Fibroblast of the conjunctiva (primary cell): ENCODE data around the gene KCNE3.

Experiments used
- DNase-seq: peaks from one replicate; pipeline ENCODE4 v3.0.0-alpha.2; 2010; ENCODE audit warnings: low read depth

Gene KCNE3

GRCh38 chr11:74471668-74472429 is 4.5 kb upstream of the KCNE3 start:
- DNase-seq: no peak

- DNase-seq: no peak
Observed at GRCh38 chr11:74471037-74471436, 3.7 kb upstream of the KCNE3 start.

GRCh38 chr11:74470526-74470925 is 3.2 kb upstream of the KCNE3 start:
- DNase-seq: no peak

- DNase-seq: no peak
Observed at GRCh38 chr11:74468936-74469335, 1.6 kb upstream of the KCNE3 start.

GRCh38 chr11:74468521-74468920 is 1.2 kb upstream of the KCNE3 start:
- DNase-seq: no peak

- no peak for DNase-seq
Observed at GRCh38 chr11:74468058-74468457, 709 bp upstream of the KCNE3 start.

- no peak for DNase-seq
Observed at GRCh38 chr11:74465291-74465708, 2.0 kb downstream of the KCNE3 start.

- DNase-seq: no peak
Observed at GRCh38 chr11:74464746-74465145, 2.6 kb downstream of the KCNE3 start.

- DNase-seq: no peak
Observed at GRCh38 chr11:74463216-74463615, 4.1 kb downstream of the KCNE3 start.

- no peak for DNase-seq
Observed at GRCh38 chr11:74462631-74463030, 4.7 kb downstream of the KCNE3 start.

- DNase-seq: no peak
Observed at GRCh38 chr11:74462009-74462408, 5.3 kb downstream of the KCNE3 start.

GRCh38 chr11:74460481-74461154 is 6.7 kb downstream of the KCNE3 start:
- no peak for DNase-seq

- DNase-seq: no peak
Observed at GRCh38 chr11:74460065-74460464, 7.3 kb downstream of the KCNE3 start.

GRCh38 chr11:74459584-74459983 is 7.8 kb downstream of the KCNE3 start:
- no peak for DNase-seq

- no peak for DNase-seq
Observed at GRCh38 chr11:74457356-74457755, 10.0 kb downstream of the KCNE3 start.

GRCh38 chr11:74453373-74453975 is 13.9 kb downstream of the KCNE3 start:
- DNase-seq: peak; percentile 43

GRCh38 chr11:74452366-74452765 is 15.0 kb downstream of the KCNE3 start:
- no peak for DNase-seq

GRCh38 chr11:74450318-74450717 is 17.0 kb downstream of the KCNE3 start:
- DNase-seq: no peak

- DNase-seq: peak; percentile 64
Observed at GRCh38 chr11:74449369-74449931, 17.9 kb downstream of the KCNE3 start.

GRCh38 chr11:74447720-74448119 is 19.6 kb downstream of the KCNE3 start:
- no peak for DNase-seq

GRCh38 chr11:74446532-74446938 is 20.8 kb downstream of the KCNE3 start:
- no peak for DNase-seq

GRCh38 chr11:74444173-74444826 is 23.0 kb downstream of the KCNE3 start:
- DNase-seq: no peak
